ENCODE results near the gene DPH5.

Gene DPH5

GRCh38 chr1:101022294-101022693 is 3.3 kb downstream of the DPH5 start:
- H3K9me3 ChIP-seq, result no peaks in the 10 kb centered on the region

GRCh38 chr1:101017448-101017847 is 8.1 kb downstream of the DPH5 start:
- Histone ChIP-seq H3K4me3 (ENCODE audit: low read depth in 1 of 2, low read length in 1 of 2) (no peak overlapping the region), H3K27ac (no peak overlapping the region), H3K27me3 (no peaks in the 10 kb centered on the region), H3K9me3 (no peaks in the 10 kb centered on the region), H3K4me1 (ENCODE audit: control insufficient read depth in 1 of 2, insufficient read depth in 1 of 2, low read depth in 1 of 2, low read length in 1 of 2) (peaks cover 6 to 13% of the 10 kb centered on the region in 2 experiments), H3K36me3 (no peaks in the 10 kb centered on the region)
- TF ChIP-seq CTCF (IDR thresholded peaks at IDR 0.05), result no peak

More at GRCh38 chr1:101022294-101022693, 3.3 kb downstream of the DPH5 start:
- H3K4me1 ChIP-seq (ENCODE audit: control insufficient read depth in 1 of 2, insufficient read depth in 1 of 2, low read depth in 1 of 2, low read length in 1 of 2), result peaks cover 20 to 25% of the 10 kb centered on the region in 2 experiments
- H3K27ac ChIP-seq, result no peak overlapping the region
- no peak for TF ChIP-seq CTCF (IDR thresholded peaks at IDR 0.05)
- H3K4me3 ChIP-seq (ENCODE audit: low read depth in 1 of 2, low read length in 1 of 2), result no peak overlapping the region
- H3K36me3 ChIP-seq, result no peaks in the 10 kb centered on the region
- H3K27me3 ChIP-seq, result no peaks in the 10 kb centered on the region

- H3K4me1 ChIP-seq (ENCODE audit: control insufficient read depth in 1 of 2, insufficient read depth in 1 of 2, low read depth in 1 of 2, low read length in 1 of 2), result peaks cover 0 to 4% of the 10 kb centered on the region in 2 experiments
- no peak overlapping the region for H3K4me3 ChIP-seq (ENCODE audit: low read depth in 1 of 2, low read length in 1 of 2)
- H3K9me3 ChIP-seq, result no peaks in the 10 kb centered on the region
- H3K36me3 ChIP-seq, result no peaks in the 10 kb centered on the region
- H3K27ac ChIP-seq, result no peak overlapping the region
- H3K27me3 ChIP-seq, result no peaks in the 10 kb centered on the region
- no peak for TF ChIP-seq CTCF (IDR thresholded peaks at IDR 0.05)
These were observed 11.8 kb downstream of the DPH5 start for GRCh38 chr1:101013776-101014175.

- no peak overlapping the region for H3K27ac ChIP-seq
- TF ChIP-seq CTCF (IDR thresholded peaks at IDR 0.05), result no peak
- peaks cover 40 to 42% of the 10 kb centered on the region in 2 experiments for H3K4me1 ChIP-seq (ENCODE audit: control insufficient read depth in 1 of 2, insufficient read depth in 1 of 2, low read depth in 1 of 2, low read length in 1 of 2)
- H3K27me3 ChIP-seq, result no peaks in the 10 kb centered on the region
- H3K9me3 ChIP-seq, result no peaks in the 10 kb centered on the region
- no peak overlapping the region for H3K4me3 ChIP-seq (ENCODE audit: low read depth in 1 of 2, low read length in 1 of 2)
- no peaks in the 10 kb centered on the region for H3K36me3 ChIP-seq
These were observed 17.3 kb downstream of the DPH5 start for GRCh38 chr1:101008229-101008834.

- H3K9me3 ChIP-seq, result no peaks in the 10 kb centered on the region
- no peak for TF ChIP-seq CTCF (IDR thresholded peaks at IDR 0.05)
- peak overlapping the region in 1 of 2 experiments; percentile 5 for H3K4me3 ChIP-seq (ENCODE audit: low read depth in 1 of 2, low read length in 1 of 2)
- peak overlapping the region; percentile 66 for H3K27ac ChIP-seq
- H3K36me3 ChIP-seq, result no peaks in the 10 kb centered on the region
- peaks cover 58 to 60% of the 10 kb centered on the region in 2 experiments for H3K4me1 ChIP-seq (ENCODE audit: control insufficient read depth in 1 of 2, insufficient read depth in 1 of 2, low read depth in 1 of 2, low read length in 1 of 2)
- H3K27me3 ChIP-seq, result no peaks in the 10 kb centered on the region
These were observed 19.0 kb downstream of the DPH5 start for GRCh38 chr1:101006553-101006952.

All from neutrophil (primary cell).